ENCODE results near the gene AUTS2. TPM values are rescaled to one million over a fixed set of nuclear protein-coding genes. Genes with fewer than 3 reads are reported as not detected.

The AUTS2 gene
- total and polyA plus RNA-seq, 2 of the 8 experiments (the other 6 are each of a cell fraction or from before 2014, with no cell fraction given) = 25.9 to 101 TPM

- H2AK5ac ChIP-seq (ENCODE audit: low read depth, low read length) = no peak overlapping the region
- peaks cover 0 to 9% (median 5%) of the 10 kb centered on the region in 4 experiments; a peak in 5 of 7 replicates for H3K4me1 ChIP-seq (replicated peaks in 1 of 4; ENCODE audit: control insufficient read depth in 3 of 4, insufficient read depth in 4 of 4, low read length in 3 of 4)
- ChIA-PET CTCF (ENCODE audit: partially characterized antibody) (interaction anchor here (0.6 to 2.2 kb wide), 2 partner anchors 14 to 16 kb away, joined by 4 to 6 read pairs; no protein-coding TSS in a partner anchor), POLR2A (ENCODE audit: partially characterized antibody) (interaction anchor here (0.7 kb wide), 1 partner anchor 104 kb away, joined by 3 read pairs; no protein-coding TSS in a partner anchor)
- peaks cover 11 to 48% (median 41%) of the 10 kb centered on the region in 4 experiments for H3K27me3 ChIP-seq (replicated peaks in 1 of 4; ENCODE audit: control insufficient read depth in 3 of 4, extremely low read depth in 1 of 4, insufficient read depth in 3 of 4, low read length in 3 of 4)
- no peak overlapping the region for H3K18ac ChIP-seq (ENCODE audit: extremely low read depth, low read length)
- no peak overlapping the region for H2BK5ac ChIP-seq (ENCODE audit: low read depth, low read length)
- no peak overlapping the region for H2BK15ac ChIP-seq (ENCODE audit: low read length)
- H3K23ac ChIP-seq (ENCODE audit: insufficient read length) = no peak overlapping the region
- no peak overlapping the region for H4K91ac ChIP-seq (replicated peaks; ENCODE audit: insufficient read length, low read length)
- no peak overlapping the region for H4K8ac ChIP-seq (ENCODE audit: extremely low read depth, insufficient read depth, low read length)
- no peak overlapping the region for H2BK120ac ChIP-seq (replicated peaks; ENCODE audit: low read depth, low read length)
- no peak overlapping the region for H2BK12ac ChIP-seq (ENCODE audit: low read depth, low read length)
- no peak overlapping the region; a peak in 1 of 4 replicates for H3K4me2 ChIP-seq (ENCODE audit: insufficient read depth in 1 of 2, low read depth in 2 of 2, low read length in 2 of 2)
- FAIRE-seq (no peak), DNase-seq (ENCODE audit: low read depth in 1 of 2, low spot score in 2 of 2) (no peak)
- no peak overlapping the region for H3K14ac ChIP-seq (ENCODE audit: insufficient read length)
- H4K5ac ChIP-seq (ENCODE audit: insufficient read length, low read depth, low read length) = no peak overlapping the region
- 66% methylated on average over 5 of the region's 5 CpGs; no CpG with 5 or more reads in 1 of the 2 experiments for WGBS, 2 experiments (ENCODE audit: extremely low coverage in 1 of 2, insufficient coverage in 1 of 2, insufficient read length in 1 of 2, insufficient replicate concordance in 2 of 2, low coverage in 1 of 2, low lambda C conversion rate in 2 of 2, missing lambda C conversion rate in 1 of 2)
- H3K4ac ChIP-seq (replicated peaks; ENCODE audit: insufficient read length, low read depth, low read length) = no peak overlapping the region
- no peak for TF ChIP-seq RBBP5 (IDR thresholded peaks at IDR 0.05; ENCODE audit: borderline replicate concordance, low read depth, low read length)
- peak; percentile 58; the same call in 1 of the 2 replicates for TF ChIP-seq TEAD4 (IDR thresholded peaks at IDR 0.05; ENCODE audit: low read depth, low read length)
- no peaks in the 10 kb centered on the region for H3K79me1 ChIP-seq (ENCODE audit: low read depth, low read length)
- peaks cover 2 to 12% of the 10 kb centered on the region in 2 experiments for H3K9me3 ChIP-seq (ENCODE audit: insufficient read depth in 2 of 2, low read depth in 1 of 2, low read length in 1 of 2)
- H3K9ac ChIP-seq (replicated peaks in 1 of 4; ENCODE audit: extremely low read depth in 1 of 4, low read depth in 3 of 4, low read length in 3 of 4) = no peak overlapping the region
- H3K56ac ChIP-seq (replicated peaks; ENCODE audit: insufficient read length, low read depth, low read length) = no peak overlapping the region
- peaks cover 0 to 2% (median 0%) of the 10 kb centered on the region in 4 experiments; a peak in 3 of 8 replicates for H3K36me3 ChIP-seq (ENCODE audit: control insufficient read depth in 2 of 4, insufficient read depth in 4 of 4, low read length in 3 of 4)
- H3K79me2 ChIP-seq (ENCODE audit: control insufficient read depth in 1 of 2, insufficient read depth in 2 of 2, low read length in 2 of 2) = no peaks in the 10 kb centered on the region
- H2AFZ ChIP-seq (ENCODE audit: low read length) = no peak overlapping the region
- peaks cover 10% of the 10 kb centered on the region for H3K23me2 ChIP-seq (ENCODE audit: low read depth, low read length)
- H4K20me1 ChIP-seq (replicated peaks in 1 of 2; ENCODE audit: control insufficient read depth in 1 of 2, insufficient read depth in 2 of 2, low read length in 2 of 2) = no peaks in the 10 kb centered on the region
- 0 out of 2 replicates have a peak overlapping the region, but pooled peaks have one; percentile 0 for H2BK20ac ChIP-seq (ENCODE audit: low read length)
- no peak overlapping the region for H3K4me3 ChIP-seq (ENCODE audit: extremely low read depth in 1 of 4, insufficient read depth in 2 of 4, low read depth in 3 of 4, low read length in 4 of 4)
- no peak overlapping the region for H3K27ac ChIP-seq (ENCODE audit: low read depth, low read length)
These were observed 1001.3 kb downstream of the AUTS2 start for GRCh38 chr7:70599446-70600190.
